Right forelimb (tissue), 1 donor: ENCODE data around the gene EXOC4.

Experiments used
- DNase-seq: peaks from one replicate; pipeline ENCODE4 v3.0.0-alpha.2; 2018

EXOC4 gene

GRCh38 chr7:133910761-133911160 is 657.9 kb downstream of the EXOC4 start:
- DNase-seq: no peak

GRCh38 chr7:133911724-133912123 is 658.8 kb downstream of the EXOC4 start:
- DNase-seq: no peak

- no peak for DNase-seq
Observed at GRCh38 chr7:133912916-133913697, 660.2 kb downstream of the EXOC4 start.

GRCh38 chr7:133916621-133917020 is 663.7 kb downstream of the EXOC4 start:
- DNase-seq: no peak

GRCh38 chr7:133919810-133920209 is 666.9 kb downstream of the EXOC4 start:
- no peak for DNase-seq

- no peak for DNase-seq
Observed at GRCh38 chr7:133921635-133922182, 668.8 kb downstream of the EXOC4 start.

GRCh38 chr7:133923974-133924373 is 671.1 kb downstream of the EXOC4 start:
- DNase-seq: no peak

- no peak for DNase-seq
Observed at GRCh38 chr7:133931053-133931452, 678.2 kb downstream of the EXOC4 start.

- DNase-seq: no peak
Observed at GRCh38 chr7:133932591-133932990, 679.7 kb downstream of the EXOC4 start.

GRCh38 chr7:133934262-133934976 is 681.5 kb downstream of the EXOC4 start:
- DNase-seq: no peak

- no peak for DNase-seq
Observed at GRCh38 chr7:133934977-133935330, 682.1 kb downstream of the EXOC4 start.

GRCh38 chr7:133936074-133936473 is 683.2 kb downstream of the EXOC4 start:
- no peak for DNase-seq

GRCh38 chr7:133937786-133938185 is 684.9 kb downstream of the EXOC4 start:
- DNase-seq: no peak

GRCh38 chr7:133940368-133940767 is 687.5 kb downstream of the EXOC4 start:
- no peak for DNase-seq

GRCh38 chr7:133941496-133941895 is 688.6 kb downstream of the EXOC4 start:
- DNase-seq: no peak

GRCh38 chr7:133945497-133945896 is 692.6 kb downstream of the EXOC4 start:
- no peak for DNase-seq

GRCh38 chr7:133947458-133948254 is 694.8 kb downstream of the EXOC4 start:
- DNase-seq: no peak

- DNase-seq: no peak
Observed at GRCh38 chr7:133948588-133948987, 695.7 kb downstream of the EXOC4 start.

GRCh38 chr7:133950855-133951254 is 698.0 kb downstream of the EXOC4 start:
- no peak for DNase-seq

GRCh38 chr7:133955208-133955607 is 702.3 kb downstream of the EXOC4 start:
- no peak for DNase-seq

- no peak for DNase-seq
Observed at GRCh38 chr7:133957845-133958244, 705.0 kb downstream of the EXOC4 start.

- DNase-seq: no peak
Observed at GRCh38 chr7:133958822-133959221, 705.9 kb downstream of the EXOC4 start.

- DNase-seq: no peak
Observed at GRCh38 chr7:133959505-133959904, 706.6 kb downstream of the EXOC4 start.
